Measurements from ENCODE around the gene LAMTOR2.

LAMTOR2 gene

GRCh38 chr1:156076609-156077429 is 22.2 kb downstream of the LAMTOR2 start:
- DNase-seq (ENCODE audit: low read depth in 3 of 3): no peak

GRCh38 chr1:156077430-156077760 is 22.8 kb downstream of the LAMTOR2 start:
- no peak for DNase-seq (ENCODE audit: low read depth in 3 of 3)

GRCh38 chr1:156078728-156079127 is 24.1 kb downstream of the LAMTOR2 start:
- no peak for DNase-seq (ENCODE audit: low read depth in 3 of 3)

GRCh38 chr1:156079762-156080161 is 25.2 kb downstream of the LAMTOR2 start:
- DNase-seq (ENCODE audit: low read depth in 3 of 3): no peak

GRCh38 chr1:156080241-156080862 is 25.8 kb downstream of the LAMTOR2 start:
- DNase-seq (ENCODE audit: low read depth in 3 of 3): no peak

GRCh38 chr1:156080863-156081179 is 26.2 kb downstream of the LAMTOR2 start:
- DNase-seq (ENCODE audit: low read depth in 3 of 3): no peak

- DNase-seq (ENCODE audit: low read depth in 3 of 3): peak in 1 of 3 experiments; percentile 18
Measured at GRCh38 chr1:156081180-156081916, 26.8 kb downstream of the LAMTOR2 start.

- DNase-seq (ENCODE audit: low read depth in 3 of 3): no peak
Measured at GRCh38 chr1:156081917-156082308, 27.3 kb downstream of the LAMTOR2 start.

- peak in 1 of 3 experiments; percentile 24 for DNase-seq (ENCODE audit: low read depth in 3 of 3)
Measured at GRCh38 chr1:156082309-156083091, 27.9 kb downstream of the LAMTOR2 start, which contains the start of gene MEX3A. MEX3A (minus strand) TSS chr1:156082465; CDS start chr1:156081998, 467 bp downstream.

GRCh38 chr1:156083800-156084790 is 29.5 kb downstream of the LAMTOR2 start:
- DNase-seq (ENCODE audit: low read depth in 3 of 3): no peak

GRCh38 chr1:156086256-156086662 is 31.7 kb downstream of the LAMTOR2 start:
- no peak for DNase-seq (ENCODE audit: low read depth in 3 of 3)

- DNase-seq (ENCODE audit: low read depth in 3 of 3): no peak
Measured at GRCh38 chr1:156089704-156090103, 35.1 kb downstream of the LAMTOR2 start.

- no peak for DNase-seq (ENCODE audit: low read depth in 3 of 3)
Measured at GRCh38 chr1:156090138-156090839, 35.7 kb downstream of the LAMTOR2 start.

- DNase-seq (ENCODE audit: low read depth in 3 of 3): peak; percentile 79 to 86 (median 84)
Measured at GRCh38 chr1:156090840-156091188, 36.2 kb downstream of the LAMTOR2 start.

GRCh38 chr1:156091610-156092009 is 37.0 kb downstream of the LAMTOR2 start:
- DNase-seq (ENCODE audit: low read depth in 3 of 3): no peak

GRCh38 chr1:156095906-156096508 is 41.4 kb downstream of the LAMTOR2 start:
- DNase-seq (ENCODE audit: low read depth in 3 of 3): no peak

- DNase-seq (ENCODE audit: low read depth in 3 of 3): peak; percentile 64 to 78 (median 75)
Measured at GRCh38 chr1:156096640-156097391, 42.2 kb downstream of the LAMTOR2 start.

GRCh38 chr1:156097499-156098178 is 43.1 kb downstream of the LAMTOR2 start:
- DNase-seq (ENCODE audit: low read depth in 3 of 3): no peak

All from stimulated activated CD4-positive, alpha-beta T cell treated with anti-CD3 and anti-CD28 coated beads, TNF-alpha, amount 100 ng/mL, for 4 hours (primary cell).